Measurements from ENCODE around the gene TBCA.

GRCh38 chr5:77744116-77744515 lies 32.0 kb downstream of the TBCA start:
- TF ChIP-seq POLR2A (IDR thresholded peaks at IDR 0.05) (no peak), CTCF (IDR thresholded peaks at IDR 0.05) (no peak)
